Panc1 (cell line): ENCODE results near the gene LDLRAP1. TPM values are rescaled to one million over a fixed set of nuclear protein-coding genes. Genes with fewer than 3 reads are reported as not detected.

Experiments
- ATAC-seq: fragments of 200-7000 bp; cut with Tn5 transposase; 2 replicates; pipeline ENCODE4 v1.9.1; 2020; ENCODE audit warnings: mild to moderate bottlenecking, moderate library complexity
- BruUV-seq: library from RNA; stranded (reverse); fragments of 400-500 nt; replicated peaks from 2 replicates; lab custom pipeline; 2021; lab: Mats Ljungman, UMichigan
- CTCF ChIA-PET: fragments of 300-600 bp; sonication (Branson Sonifier 250); formaldehyde crosslinking; loops from one replicate; lab custom pipeline; 2022; ENCODE audit warnings: antibody characterized with exemption; lab: Charles Lee
- POLR2A ChIA-PET: fragments of 300-600 bp; sonication (Branson Sonifier 250); formaldehyde crosslinking; loops from one replicate; lab custom pipeline; 2022; ENCODE audit warnings: antibody characterized with exemption; lab: Charles Lee
- DNase-seq: peaks from one replicate; pipeline ENCODE4 v3.0.0-alpha.2; 2010; ENCODE audit warnings: low read depth, low spot score
- H3K27ac ChIP-seq: 2 replicates; pipeline ENCODE4 v1.5.1; 2011; ENCODE audit warnings: mild to moderate bottlenecking, low read length, inconsistent platforms
- H3K27me3 ChIP-seq: fragments of 200-500 bp; sonication (Bioruptor generic); 2 replicates; pipeline ENCODE4 v1.6.0; 2014; ENCODE audit warnings: low read length, inconsistent platforms; ENCODE audit not compliant: control insufficient read depth, insufficient read depth
- H3K36me3 ChIP-seq: fragments of 200-500 bp; sonication (Bioruptor generic); 2 replicates; pipeline ENCODE4 v1.5.1; 2014; ENCODE audit warnings: inconsistent platforms, mild to moderate bottlenecking, low read length, moderate library complexity; ENCODE audit not compliant: control insufficient read depth, insufficient read depth
- H3K4me1 ChIP-seq: 2 replicates; pipeline ENCODE4 v1.5.1; 2011; ENCODE audit warnings: inconsistent platforms, mild to moderate bottlenecking, low read length, moderate library complexity; ENCODE audit not compliant: control insufficient read depth, insufficient read depth
- H3K4me3 ChIP-seq, 2 experiments: 2 replicates each; pipeline ENCODE4 v1.5.1; 2011 to 2012; ENCODE audit warnings: low read depth in 2 of 2, low read length in 2 of 2, mild to moderate bottlenecking in 2 of 2, inconsistent platforms in 1 of 2, moderate library complexity in 1 of 2
- H3K9me3 ChIP-seq: fragments of 200-500 bp; sonication (Bioruptor generic); 2 replicates; pipeline ENCODE4 v1.5.1; 2014; ENCODE audit warnings: low read depth, mild to moderate bottlenecking, inconsistent platforms, low read length, moderate library complexity; ENCODE audit not compliant: control insufficient read depth, insufficient read depth
- CTCF ChIP-seq: fragments of 450-650 bp; IDR thresholded peaks from 2 replicates; pipeline ENCODE4 v1.5.1; 2017; ENCODE audit warnings: mild to moderate bottlenecking
- POLR2AphosphoS5 ChIP-seq: IDR thresholded peaks from 2 replicates; pipeline ENCODE4 v1.6.1; 2012; ENCODE audit warnings: mild to moderate bottlenecking, low read depth, low read length, moderate library complexity
- REST ChIP-seq, 2 experiments: IDR thresholded peaks; 2 replicates each; pipeline ENCODE4 v1.6.1; 2011 to 2012; ENCODE audit warnings: low read depth in 2 of 2, control low read depth in 1 of 2, low read length in 1 of 2, mild to moderate bottlenecking in 1 of 2, moderate library complexity in 1 of 2; ENCODE audit not compliant: insufficient read depth in 1 of 2
- SIN3A ChIP-seq: IDR thresholded peaks from 2 replicates; pipeline ENCODE4 v1.6.1; 2012; ENCODE audit warnings: low read depth, mild to moderate bottlenecking, low read length, moderate library complexity, borderline replicate concordance; ENCODE audit not compliant: insufficient read depth
- TCF7L2 ChIP-seq: IDR thresholded peaks from 2 replicates; pipeline ENCODE4 v1.6.1; 2011; ENCODE audit warnings: mild to moderate bottlenecking, low read depth, low read length, inconsistent platforms
- in situ Hi-C: cut with HindIII; loops from 2 replicates; pipeline ENCODE4 v1.10.0; 2016; ENCODE audit warnings: low sequenced_read_pairs, low pct_unique_long_range_greater_than_20kb
- intact Hi-C: fragments of 100-400 bp; cut with micrococcal nuclease; formaldehyde crosslinking; loops from one replicate; pipeline ENCODE4 v1.10.0; 2022; ENCODE audit not compliant: unreplicated experiment
- total RNA-seq: library from RNA; stranded (reverse); gene quantifications from one replicate; pipeline ENCODE4 v1.2.1, GENCODE V29; 2021; ENCODE audit not compliant: unreplicated experiment

Gene LDLRAP1
- total RNA-seq, 1 experiment from 2014 or later, result 23.1 TPM

GRCh38 chr1:25616987-25617624, 73.7 kb downstream of the LDLRAP1 start:
- Histone ChIP-seq H3K4me1 (peaks cover 4% of the 10 kb centered on the region), H3K9me3 (no peaks in the 10 kb centered on the region), H3K27ac (no peak overlapping the region), H3K27me3 (peaks cover 28% of the 10 kb centered on the region), H3K4me3 (peak overlapping the region; percentile 44 to 54), H3K36me3 (no peaks in the 10 kb centered on the region)
- CTCF ChIA-PET, result no interaction called here
- intact Hi-C loops, result no loop called here
- ATAC-seq (no peak), DNase-seq (no peak)
- BruUV-seq, result no TSS peak
- in situ Hi-C loops, result no loop called here
- POLR2A ChIA-PET, result no interaction called here
- TF ChIP-seq SIN3A (no peak), TCF7L2 (no peak), CTCF (no peak), REST (IDR thresholded peaks at IDR 0.05; ENCODE audit: insufficient read depth in 1 of 2, low read depth in 2 of 2, low read length in 1 of 2) (no peak)

GRCh38 chr1:25617625-25618432, 74.4 kb downstream of the LDLRAP1 start:
- no TSS peak for BruUV-seq
- peaks cover 4% of the 10 kb centered on the region for H3K4me1 ChIP-seq
- no peaks in the 10 kb centered on the region for H3K9me3 ChIP-seq
- ATAC-seq (no peak), DNase-seq (no peak)
- ChIA-PET POLR2A (no interaction called here), CTCF (interaction anchor here (0.6 to 1.0 kb wide), 2 partner anchors 19 to 63 kb away, joined by 3 read pairs; no protein-coding TSS in a partner anchor)
- in situ Hi-C loops, result no loop called here
- intact Hi-C loops, result no loop called here
- H3K27ac ChIP-seq, result no peak overlapping the region
- peaks cover 28% of the 10 kb centered on the region for H3K27me3 ChIP-seq
- no peak for TF ChIP-seq CTCF
- TF ChIP-seq REST (IDR thresholded peaks at IDR 0.05; ENCODE audit: insufficient read depth in 1 of 2, low read depth in 2 of 2, low read length in 1 of 2), result no peak
- no peak for TF ChIP-seq SIN3A
- no peak for TF ChIP-seq POLR2AphosphoS5
- no peak for TF ChIP-seq TCF7L2
- peak overlapping the region in 1 of 2 experiments; percentile 24; a peak in 1 of 4 replicates for H3K4me3 ChIP-seq
- no peaks in the 10 kb centered on the region for H3K36me3 ChIP-seq
